DMS 273 (cell line): Measurements from ENCODE around the gene UBE2Q2.
"Not testable (repeated sequence)": the region's sequence is repeated elsewhere in the genome, so short reads cannot be mapped to it uniquely, and the experiment has no call there.

ENCODE experiments used
- DNase-seq: peaks from one replicate; lab custom pipeline; 2025; ENCODE audit not compliant: unreplicated experiment; lab: John Stamatoyannopoulos, UW

UBE2Q2 gene

GRCh38 chr15:75823860-75824613 is 19.2 kb upstream of the UBE2Q2 start:
- no peak for DNase-seq

GRCh38 chr15:75827691-75828090 is 15.6 kb upstream of the UBE2Q2 start:
- DNase-seq: no peak

GRCh38 chr15:75828429-75828828 is 14.8 kb upstream of the UBE2Q2 start:
- no peak for DNase-seq

DNA sequence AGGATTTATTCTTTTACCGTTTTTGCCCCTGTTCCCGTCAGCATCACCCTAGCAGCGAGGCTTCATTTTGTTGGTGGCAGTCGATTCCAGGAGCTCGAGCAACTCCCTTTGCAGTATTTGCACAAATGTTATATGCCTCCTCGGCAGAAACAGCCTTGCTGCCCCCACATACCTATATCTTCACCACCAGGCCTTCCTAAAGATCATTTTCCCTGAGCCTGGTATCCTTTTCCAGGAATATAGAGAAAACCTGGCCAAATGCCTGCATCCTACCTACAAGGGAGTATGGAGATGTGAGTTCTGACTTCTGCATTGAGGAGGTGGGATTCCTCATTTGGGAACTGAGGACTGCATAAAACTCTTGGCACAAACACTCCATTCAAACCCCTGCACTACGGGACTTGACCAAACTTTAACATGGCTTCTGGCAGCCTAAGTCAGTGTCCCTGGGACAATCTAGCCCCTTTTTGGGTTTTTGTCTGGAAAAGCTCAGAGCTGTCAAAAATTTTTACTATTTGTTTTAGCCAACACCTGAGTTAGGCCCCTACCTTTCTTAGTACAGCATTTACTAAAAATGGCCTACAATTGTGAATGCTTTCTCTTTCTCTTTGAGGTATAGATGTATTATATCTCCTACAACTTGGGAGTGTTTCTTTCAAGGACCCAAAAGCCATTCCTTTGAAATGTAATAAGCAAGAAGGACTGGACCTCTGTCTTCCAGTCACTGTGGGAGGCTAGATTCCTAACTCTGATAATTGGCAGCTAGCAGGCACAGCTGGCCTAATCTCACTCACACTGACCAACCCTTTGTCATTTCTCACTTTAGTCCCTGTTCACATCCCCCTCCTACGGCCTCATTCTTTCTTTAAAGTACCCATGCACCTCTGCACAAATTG is 12.1 kb upstream of the UBE2Q2 start:
- no peak for DNase-seq

GRCh38 chr15:75831806-75832102 is 11.5 kb upstream of the UBE2Q2 start:
- DNase-seq: no peak

- DNase-seq: no peak
Measured at GRCh38 chr15:75832114-75832513, 11.1 kb upstream of the UBE2Q2 start.

DNA sequence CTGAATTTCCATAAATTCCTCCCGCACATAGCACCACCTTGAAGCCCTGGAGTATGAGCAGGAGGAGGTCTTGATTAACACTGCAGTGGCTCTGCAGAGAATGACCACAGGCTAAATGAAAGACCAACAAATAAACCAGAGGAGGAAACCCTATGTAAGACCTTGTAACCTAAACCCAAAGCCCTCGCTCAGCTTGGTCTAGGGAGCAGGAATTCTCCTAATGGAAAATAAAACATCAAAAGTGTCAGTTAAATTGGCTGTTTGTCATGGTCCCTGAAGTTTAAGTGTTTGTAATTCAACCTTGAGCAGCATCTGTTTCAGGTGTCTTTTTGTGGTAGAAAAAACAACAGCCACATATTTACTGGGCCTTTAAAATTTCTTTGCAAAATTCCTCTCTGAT is 9.2 kb upstream of the UBE2Q2 start:
- DNase-seq: no peak

- no peak for DNase-seq
Measured at GRCh38 chr15:75835990-75836958, 7.0 kb upstream of the UBE2Q2 start.

GRCh38 chr15:75836959-75837334 is 6.3 kb upstream of the UBE2Q2 start:
- no peak for DNase-seq

DNA sequence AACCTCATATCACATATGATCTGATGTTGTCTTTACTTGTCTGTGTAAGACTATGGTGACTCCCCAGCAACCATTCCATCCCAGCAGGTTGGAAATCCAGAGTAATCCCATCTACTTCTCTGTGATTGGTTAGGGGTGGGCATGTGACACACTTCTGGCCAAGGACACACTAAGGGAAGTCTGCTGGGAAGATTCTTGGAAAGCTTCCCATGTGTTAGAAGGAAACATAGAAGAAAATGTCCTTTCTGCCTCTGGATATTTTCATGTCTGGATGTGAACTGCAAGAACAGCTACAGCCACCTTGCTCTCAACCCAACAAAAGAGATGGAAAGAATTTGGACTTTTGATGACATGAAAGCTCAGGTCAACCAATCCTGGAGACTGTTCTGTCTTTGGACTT is 2.6 kb upstream of the UBE2Q2 start:
- peak; percentile 47 for DNase-seq

GRCh38 chr15:75841626-75842025 is 1.6 kb upstream of the UBE2Q2 start:
- no peak for DNase-seq

GRCh38 chr15:75843678-75844581 is 683 bp downstream of the UBE2Q2 start:
- peak; percentile 67 for DNase-seq

- no peak for DNase-seq
Measured at GRCh38 chr15:75844629-75845335, 1.5 kb downstream of the UBE2Q2 start.

DNA sequence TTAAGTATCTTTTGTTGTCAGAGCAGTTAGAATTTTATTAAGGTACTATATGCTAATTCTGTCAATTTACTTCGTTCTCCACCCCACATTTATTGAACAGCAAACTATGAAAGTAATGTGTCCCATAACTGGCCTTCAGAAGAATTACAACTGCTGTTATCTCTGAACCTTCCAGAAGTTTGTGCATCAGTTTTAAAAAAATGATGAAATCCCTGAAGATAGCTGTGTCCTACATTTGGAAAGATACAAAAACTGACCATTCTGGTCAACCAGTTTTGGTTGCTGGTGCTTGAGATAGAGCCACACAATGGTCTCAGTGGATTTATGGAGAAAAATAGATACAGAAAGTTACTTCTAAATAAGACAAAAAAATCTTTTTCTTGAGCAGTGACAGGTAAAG is 5.9 kb downstream of the UBE2Q2 start:
- DNase-seq: no peak

GRCh38 chr15:75850708-75851107 is 7.5 kb downstream of the UBE2Q2 start:
- DNase-seq: no peak

GRCh38 chr15:75851566-75851965 is 8.3 kb downstream of the UBE2Q2 start:
- not testable (repeated sequence) for DNase-seq

- DNase-seq: no peak
Measured at GRCh38 chr15:75857886-75858285, 14.6 kb downstream of the UBE2Q2 start.

- DNase-seq: no peak
Measured at GRCh38 chr15:75861750-75862402, 18.6 kb downstream of the UBE2Q2 start.

- DNase-seq: no peak
Measured at GRCh38 chr15:75862796-75863195, 19.5 kb downstream of the UBE2Q2 start.
